SKM-1 (cell line): ENCODE data around the gene TMEM150A.
"Not testable (repeated sequence)": the region's sequence is repeated elsewhere in the genome, so short reads cannot be mapped to it uniquely, and the experiment has no call there.

Experiments used
- DNase-seq: peaks from one replicate; lab custom pipeline; 2025; ENCODE audit not compliant: unreplicated experiment; lab: John Stamatoyannopoulos, UW

The TMEM150A gene

DNA sequence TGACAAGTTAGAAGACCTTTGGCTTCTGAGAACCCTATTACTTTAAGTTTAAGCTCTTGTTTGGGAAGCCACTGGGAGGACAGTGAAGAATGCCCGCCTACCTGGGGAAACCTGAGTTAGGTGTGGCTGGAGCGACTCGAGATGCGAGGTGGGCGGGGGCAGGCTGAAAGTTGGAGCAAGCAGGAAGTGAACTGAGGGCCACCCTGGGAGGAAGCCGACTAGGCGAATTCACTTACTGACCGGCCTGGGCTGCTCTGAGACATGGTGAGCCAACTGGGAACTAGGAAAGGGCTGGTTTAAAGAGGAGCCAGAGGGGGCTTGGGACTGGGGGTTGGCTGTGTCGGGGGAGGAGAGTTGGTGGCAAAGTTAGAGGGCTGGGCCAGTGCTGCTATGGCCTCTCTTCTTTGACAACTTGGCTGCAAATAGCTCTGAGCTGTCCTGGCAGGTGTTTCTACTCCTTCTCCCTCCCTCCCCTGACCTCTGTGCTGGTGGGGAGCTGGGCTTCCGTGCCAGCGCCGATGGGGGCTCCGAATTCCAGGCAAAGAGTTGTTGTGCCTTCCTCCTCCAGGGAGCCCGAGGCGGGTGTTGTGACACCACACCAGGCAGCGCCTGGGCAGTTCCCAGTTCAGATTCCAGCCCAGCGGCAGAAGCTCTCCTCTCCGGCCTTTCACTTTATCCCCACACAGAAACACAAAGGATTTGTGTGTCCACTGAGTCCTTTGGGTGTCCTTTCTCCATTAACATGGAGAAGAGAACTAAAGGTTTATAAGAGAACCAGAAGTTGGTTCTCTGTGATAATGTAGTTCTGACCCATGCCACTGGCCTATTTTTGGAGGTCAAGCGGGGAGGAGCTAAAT is 24.9 kb downstream of the TMEM150A start, which contains the start of gene VAMP8:
TSS of gene VAMP8 (plus strand) at position 201 of the 857 bp plus-strand sequence. CDS start at position 262, 61 bp downstream.
- DNase-seq = peak; percentile 71

DNA sequence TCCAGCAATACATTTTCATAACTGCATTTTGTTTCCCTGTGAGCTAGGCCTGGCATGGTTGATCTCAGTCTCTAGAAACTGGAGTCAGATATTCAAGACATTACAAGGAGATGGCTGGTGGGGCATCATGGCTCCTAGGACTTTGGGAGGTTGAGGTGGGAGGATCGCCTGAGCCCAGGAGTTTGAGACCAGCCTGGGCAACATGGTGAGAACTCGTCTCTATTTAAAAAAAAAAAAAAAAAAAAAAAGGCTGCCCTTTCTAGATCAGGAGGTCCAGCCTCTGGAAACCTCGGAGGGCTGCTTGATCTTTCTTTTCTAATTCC is 25.5 kb downstream of the TMEM150A start:
- no peak for DNase-seq

DNA sequence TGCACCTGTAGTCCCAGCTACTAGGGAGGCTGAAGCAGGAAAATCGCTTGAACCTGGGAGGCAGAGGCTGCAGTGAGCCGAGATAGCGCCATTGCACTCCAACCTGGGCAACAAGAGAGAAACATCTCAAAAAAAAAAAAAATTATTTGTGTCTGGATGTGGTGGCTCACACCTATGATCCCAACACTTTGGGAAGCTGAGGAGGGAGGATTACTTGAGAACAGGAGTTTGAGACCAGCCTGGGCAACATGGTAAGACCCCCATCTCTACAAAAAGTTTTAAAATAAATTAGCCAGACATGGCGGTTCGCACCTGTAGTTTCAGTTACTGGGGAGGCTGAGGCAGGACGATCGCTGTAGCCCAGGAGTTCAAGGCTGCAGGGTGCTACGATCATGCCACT is 26.8 kb downstream of the TMEM150A start:
- no peak for DNase-seq

DNA sequence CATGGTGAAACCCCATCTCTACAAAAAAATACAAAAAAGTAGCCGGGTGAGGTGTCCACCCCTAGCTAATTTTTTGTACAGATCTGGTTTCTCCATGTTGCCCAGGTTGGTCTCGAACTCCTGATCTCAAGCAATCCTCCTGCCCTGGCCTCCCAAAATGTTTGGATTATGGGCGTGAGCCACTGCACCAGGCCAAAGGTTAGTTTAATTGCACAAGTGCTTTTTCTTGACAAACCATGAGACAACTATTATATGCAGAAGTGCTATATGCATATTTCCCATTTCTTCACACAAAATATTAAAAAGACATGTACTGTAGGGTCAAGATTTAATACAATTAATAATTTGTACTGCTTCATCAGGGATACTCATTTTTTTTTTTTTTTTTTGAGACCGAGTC is 36.2 kb downstream of the TMEM150A start:
- DNase-seq = no peak

- DNase-seq = peak; percentile 86
Measured at GRCh38 chr2:85564144-85564563, 38.3 kb downstream of the TMEM150A start.

DNA sequence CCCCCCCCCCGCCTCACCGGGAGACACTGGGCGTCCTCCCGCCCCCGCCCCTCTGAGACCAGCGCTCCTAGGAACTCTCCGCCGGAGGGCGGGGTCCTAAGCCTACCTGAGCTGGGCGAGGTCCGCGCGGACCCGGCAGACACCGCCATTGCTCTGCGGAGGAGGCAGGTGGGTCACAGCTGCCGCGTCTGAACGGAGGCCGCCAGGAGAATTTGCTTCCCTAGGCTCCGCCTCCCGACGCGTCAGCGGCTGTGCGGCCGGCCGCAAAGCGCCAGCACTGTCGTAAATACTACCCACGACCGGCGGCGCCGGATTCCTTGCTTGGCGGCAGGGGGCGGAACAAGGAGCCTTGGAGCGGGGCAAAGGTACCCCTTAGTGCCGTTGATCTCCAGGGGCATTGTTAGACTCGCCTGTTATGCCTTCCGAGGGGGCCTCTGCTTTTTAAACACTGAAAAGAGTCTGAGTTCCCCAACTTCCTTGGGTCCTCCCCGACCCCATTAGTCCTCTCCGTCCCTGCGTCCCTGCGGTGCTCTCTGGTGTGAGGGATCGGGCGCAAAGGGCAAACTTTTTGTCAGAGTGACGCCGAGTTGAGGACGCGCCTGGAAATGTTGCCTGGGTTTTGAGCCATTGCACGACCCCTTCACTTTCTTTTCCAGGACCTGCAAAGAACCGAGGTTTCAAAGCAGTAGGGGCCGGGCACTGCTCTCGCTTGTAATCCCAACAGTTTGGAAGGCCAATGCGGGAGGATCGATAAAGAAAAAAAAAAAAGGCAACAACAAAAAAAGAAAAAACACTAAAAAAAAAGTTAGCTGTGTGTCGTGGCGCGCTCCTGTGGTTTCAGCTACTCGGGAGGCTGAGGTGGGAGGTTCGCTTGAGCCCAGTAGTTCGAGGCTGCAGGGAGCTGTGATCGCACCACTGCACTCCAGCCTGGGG is 41.0 kb downstream of the TMEM150A start, which contains the start of gene GGCX:
TSS of gene GGCX (minus strand) at position 214 of the 933 bp plus-strand sequence. CDS start at position 149, 65 bp downstream.
- peak; percentile 96 for DNase-seq

DNA sequence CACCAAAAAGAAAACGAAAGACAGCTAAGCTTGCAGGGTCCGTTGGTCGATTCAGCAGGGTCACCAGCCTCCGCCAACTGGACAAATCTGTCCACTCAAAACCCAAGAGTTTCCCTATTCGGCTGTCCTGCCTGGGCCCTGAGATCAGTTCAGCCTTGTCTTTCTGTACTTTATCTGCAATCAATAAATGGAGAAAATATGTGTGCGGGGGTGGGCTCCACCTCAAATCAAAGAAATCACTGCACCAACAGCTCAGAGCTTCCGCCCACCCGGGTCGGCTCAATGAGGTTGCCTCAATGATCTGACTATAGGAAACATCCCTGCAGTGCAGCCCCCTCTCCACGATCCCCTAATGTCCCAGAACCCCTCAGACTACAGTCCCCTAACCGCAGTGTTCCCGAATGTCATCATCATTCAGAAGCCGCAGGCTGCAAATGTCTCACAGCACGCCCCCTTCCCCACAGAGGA is 41.7 kb downstream of the TMEM150A start:
- no peak for DNase-seq

DNA sequence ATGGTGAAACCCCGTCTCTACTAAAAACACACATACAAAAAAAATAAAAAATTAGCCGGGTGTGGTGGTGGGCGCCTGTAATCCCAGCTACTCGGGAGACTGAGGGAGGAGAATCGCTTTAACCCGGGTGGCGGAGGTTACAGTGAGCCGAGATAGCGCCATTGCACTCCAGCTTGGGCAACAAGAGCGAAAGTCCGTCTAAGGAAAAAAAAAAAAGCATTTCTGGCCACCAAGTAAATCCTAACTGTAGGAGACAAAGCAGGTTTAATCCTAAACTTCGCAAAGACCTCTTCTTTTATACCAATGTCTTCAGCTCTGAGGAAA is 42.1 kb downstream of the TMEM150A start:
- not testable (repeated sequence) for DNase-seq

GRCh38 chr2:85558160-85558559 is 44.3 kb downstream of the TMEM150A start:
- no peak for DNase-seq

- no peak for DNase-seq
Measured at GRCh38 chr2:85557130-85557529, 45.4 kb downstream of the TMEM150A start.

- DNase-seq = no peak
Measured at GRCh38 chr2:85554980-85555612, 47.4 kb downstream of the TMEM150A start.

DNA sequence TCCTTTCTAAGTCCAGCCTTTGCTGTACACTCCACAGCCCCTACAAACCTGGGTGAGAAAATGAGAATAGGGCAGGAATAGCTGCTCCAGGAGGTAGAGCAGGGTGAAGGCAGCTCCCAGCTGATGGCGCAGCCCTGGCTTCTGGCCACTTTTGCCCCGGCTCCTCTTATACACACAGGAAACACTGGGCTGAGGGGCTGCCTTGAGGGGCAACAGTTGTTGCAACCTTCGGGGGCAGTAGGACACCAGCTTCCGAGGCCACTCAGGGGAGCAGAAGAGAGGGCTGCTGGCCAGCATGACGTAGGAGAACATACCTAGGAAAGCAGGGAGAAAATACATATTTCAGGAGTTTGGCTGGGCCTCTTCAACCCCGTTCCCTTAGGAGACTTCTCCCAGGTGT is 49.3 kb downstream of the TMEM150A start:
- no peak for DNase-seq

- peak; percentile 95 for DNase-seq
Measured at GRCh38 chr2:85551698-85552678, 50.5 kb downstream of the TMEM150A start.

- peak; percentile 93 for DNase-seq
Measured at GRCh38 chr2:85550486-85550885, 52.0 kb downstream of the TMEM150A start.

- no peak for DNase-seq
Measured at GRCh38 chr2:85549826-85550225, 52.7 kb downstream of the TMEM150A start.

DNA sequence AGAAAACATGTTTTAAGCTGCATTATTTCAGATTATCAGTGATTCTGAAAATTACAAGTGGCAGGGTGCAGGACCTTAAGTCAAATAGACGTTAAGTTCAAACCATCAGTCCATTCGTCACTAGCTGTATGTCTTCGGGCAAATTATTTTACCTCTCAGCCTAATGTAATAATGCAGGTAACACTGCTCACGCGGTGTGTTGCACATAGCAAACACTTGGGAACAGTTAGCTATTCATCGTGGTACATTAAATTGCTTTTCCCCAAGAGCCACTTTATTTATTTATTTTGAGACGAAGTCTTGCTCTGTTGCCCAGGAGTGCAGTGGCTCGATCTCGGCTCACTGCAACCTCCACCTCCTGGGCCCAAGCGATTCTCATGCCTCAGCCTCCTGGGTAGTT is 53.4 kb downstream of the TMEM150A start:
- DNase-seq = no peak

GRCh38 chr2:85548608-85548900 is 53.9 kb downstream of the TMEM150A start:
- DNase-seq = no peak
